Stimulated activated CD8-positive, alpha-beta memory T cell treated with anti-CD3 and anti-CD28 coated beads, Interleukin-15, amount 100 ng/mL, for 1 hour (primary cell): ENCODE data around the gene UNC50.
"Not testable (repeated sequence)": the region's sequence is repeated elsewhere in the genome, so short reads cannot be mapped to it uniquely, and the experiment has no call there.

ENCODE experiments used
- DNase-seq: peaks from one replicate; pipeline ENCODE4 v3.0.0-alpha.2; 2020; ENCODE audit warnings: low read depth

The UNC50 gene

DNA sequence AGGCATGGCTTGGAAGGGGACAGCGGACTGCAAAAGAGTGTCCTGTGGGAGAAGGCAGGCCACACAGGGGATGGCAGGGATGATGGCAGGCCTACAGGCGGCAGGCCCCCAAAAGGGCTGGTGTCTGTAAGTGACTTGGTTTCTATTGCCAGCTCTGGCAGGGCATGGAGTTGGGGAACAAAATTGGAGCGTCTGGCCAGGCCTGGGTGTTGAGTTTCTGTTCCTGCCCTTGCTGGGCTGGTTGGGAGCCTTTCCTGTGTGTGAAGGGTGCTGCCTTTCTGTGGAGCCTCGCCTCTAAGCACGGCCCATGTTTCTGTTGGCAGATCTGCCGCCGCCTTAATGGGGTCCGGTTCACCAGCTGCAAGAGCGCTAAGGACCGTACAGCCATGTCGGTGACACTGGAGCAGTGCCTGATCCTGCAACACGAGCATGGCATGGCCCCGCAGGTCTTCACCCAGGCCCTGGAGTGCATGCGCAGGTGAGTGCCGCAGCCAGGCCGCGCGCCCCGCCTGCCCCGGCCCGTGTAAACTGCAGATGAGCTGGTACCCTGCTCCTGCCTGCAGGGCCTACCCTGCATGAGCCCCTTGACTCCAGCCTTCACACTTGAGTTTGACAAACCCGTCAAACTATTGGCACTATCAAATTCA, 31.6 kb upstream of the UNC50 start:
- no peak for DNase-seq

DNA sequence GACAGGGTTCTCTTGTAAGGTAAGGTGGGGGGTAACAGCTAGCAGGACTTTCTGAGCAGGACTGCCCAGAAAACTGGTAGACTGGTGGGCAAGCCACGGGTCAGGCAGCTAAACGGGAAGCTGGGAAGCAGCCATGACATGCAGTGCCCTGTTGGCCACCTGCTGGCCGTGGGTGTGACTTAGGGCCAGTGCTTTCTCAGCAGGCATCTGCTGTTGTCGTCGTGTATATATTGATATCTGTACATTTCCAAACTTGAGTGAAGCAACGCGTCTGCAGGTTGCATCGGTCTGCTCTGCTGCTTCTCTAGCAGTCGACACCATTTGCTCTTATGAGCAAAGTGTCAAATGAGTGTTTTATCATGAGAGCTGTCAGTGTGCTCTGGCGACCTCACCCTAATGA, 31.1 kb upstream of the UNC50 start:
- no peak for DNase-seq

GRCh38 chr2:98578231-98578630, 30.2 kb upstream of the UNC50 start:
- DNase-seq, result no peak

- DNase-seq, result no peak
Observed at GRCh38 chr2:98579926-98580325, 28.5 kb upstream of the UNC50 start.

DNA sequence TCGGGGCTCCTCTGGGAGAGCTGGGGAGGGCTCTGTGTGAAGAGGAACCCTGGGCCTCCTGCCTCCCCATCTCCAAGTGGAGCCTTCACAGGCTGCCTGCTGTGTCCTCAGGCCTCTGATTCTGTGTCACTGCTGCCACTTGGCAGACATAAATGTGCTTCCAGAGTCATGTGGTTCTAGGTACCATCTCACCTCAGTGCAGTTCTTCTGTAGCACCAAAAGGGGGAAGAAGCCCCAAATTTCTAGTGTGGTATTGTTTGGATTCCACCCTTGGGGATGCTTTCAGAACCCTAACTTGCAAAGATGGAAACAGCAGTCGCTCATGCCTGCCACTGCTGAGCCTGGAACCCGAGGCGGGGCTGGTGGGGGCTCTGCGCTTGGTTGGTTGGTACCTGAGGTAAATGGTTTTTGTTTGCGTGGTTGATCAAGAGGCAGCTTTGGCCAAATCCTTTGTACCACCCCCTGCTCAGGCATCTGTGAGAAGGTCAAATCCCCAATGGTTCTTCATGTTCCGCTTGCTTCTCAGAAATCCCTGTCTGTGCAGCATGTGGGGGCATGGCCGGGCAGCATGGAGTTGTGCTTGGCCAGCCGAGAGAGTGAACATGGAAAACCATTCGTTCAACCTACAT, 27.6 kb upstream of the UNC50 start:
- no peak for DNase-seq

GRCh38 chr2:98582523-98582922, 25.9 kb upstream of the UNC50 start:
- no peak for DNase-seq

GRCh38 chr2:98583276-98583675, 25.1 kb upstream of the UNC50 start:
- no peak for DNase-seq

DNA sequence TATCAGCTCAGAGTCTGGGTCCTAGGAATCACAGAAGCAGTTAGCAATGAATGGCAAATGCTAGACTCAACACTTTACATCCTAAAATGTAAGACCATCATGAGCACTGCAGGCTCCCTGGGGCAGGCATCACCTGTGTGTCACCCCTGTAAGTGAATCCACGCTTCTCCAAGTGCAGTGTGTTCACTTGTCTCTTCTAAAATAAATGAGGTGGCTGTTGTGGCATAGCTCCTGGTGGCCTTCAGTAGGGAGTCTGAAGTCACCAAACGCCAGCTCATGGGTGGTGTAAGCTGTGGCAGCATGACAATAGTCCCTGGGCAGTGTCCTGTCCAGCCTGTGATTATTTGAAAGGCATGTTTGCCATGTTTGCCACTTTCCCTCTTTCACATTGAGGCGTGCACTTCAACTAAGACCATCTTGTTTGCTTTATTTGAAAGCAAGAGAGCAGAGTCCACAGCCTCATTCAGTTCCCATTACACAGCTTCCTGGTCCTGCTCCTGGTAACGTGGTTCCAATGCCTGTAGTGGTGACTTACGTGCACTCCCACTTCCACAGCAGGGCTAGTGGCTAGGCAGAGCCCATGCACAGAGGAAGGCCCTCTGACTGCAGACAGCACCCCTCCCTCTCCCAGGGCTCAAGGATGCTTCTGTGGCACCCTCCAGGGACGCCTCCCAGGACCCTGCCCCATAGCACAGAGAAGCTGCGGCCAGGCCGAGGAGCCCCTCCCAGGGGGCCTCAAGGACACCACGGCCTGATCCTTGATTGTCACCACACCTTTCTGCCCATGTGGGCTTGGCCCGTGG, 24.4 kb upstream of the UNC50 start:
- no peak for DNase-seq

GRCh38 chr2:98585386-98585785, 23.0 kb upstream of the UNC50 start:
- no peak for DNase-seq

GRCh38 chr2:98586551-98587140, 21.7 kb upstream of the UNC50 start:
- DNase-seq, result no peak

GRCh38 chr2:98588880-98589431, 19.4 kb upstream of the UNC50 start:
- no peak for DNase-seq

DNA sequence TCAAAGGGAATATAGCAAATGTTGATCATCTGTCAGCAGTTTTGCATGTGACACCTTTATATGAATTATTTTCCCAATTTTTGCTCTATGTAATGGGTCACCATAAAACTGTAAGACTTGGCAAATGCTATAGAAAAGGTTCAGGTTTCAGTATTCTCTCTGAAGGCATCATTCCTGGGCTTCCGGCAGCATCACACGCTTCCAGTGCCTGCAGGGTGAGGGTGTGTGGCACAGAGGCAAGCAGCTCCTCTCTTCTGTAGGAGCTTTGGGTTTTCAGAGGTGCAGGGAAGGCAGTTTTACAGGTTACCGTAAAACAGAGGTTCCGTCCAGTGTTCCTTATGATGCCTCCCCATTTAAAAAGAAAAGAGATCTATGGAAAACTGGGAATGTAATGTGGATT, 18.9 kb upstream of the UNC50 start:
- no peak for DNase-seq

DNA sequence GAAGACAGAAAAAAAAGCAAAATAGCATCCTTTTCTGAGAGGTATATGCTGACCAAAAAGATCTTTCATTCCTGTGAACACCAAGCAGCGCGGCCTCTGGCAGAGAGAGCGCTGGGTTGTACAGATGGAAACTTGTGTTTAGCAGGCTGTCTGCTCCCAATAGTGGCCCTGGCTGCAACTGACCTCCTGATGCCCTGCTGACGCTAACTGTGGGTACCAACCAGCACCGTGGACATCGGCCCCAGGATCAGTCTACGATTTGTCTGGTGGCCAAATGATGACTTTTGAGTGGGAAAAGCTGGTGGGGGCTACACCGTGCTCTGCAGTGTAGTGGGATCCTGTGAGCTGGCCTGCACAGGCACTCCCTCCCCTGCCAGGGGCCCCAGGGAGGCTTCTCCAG, 15.8 kb upstream of the UNC50 start:
- DNase-seq, result no peak

GRCh38 chr2:98594665-98595064, 13.7 kb upstream of the UNC50 start:
- not testable (repeated sequence) for DNase-seq

DNA sequence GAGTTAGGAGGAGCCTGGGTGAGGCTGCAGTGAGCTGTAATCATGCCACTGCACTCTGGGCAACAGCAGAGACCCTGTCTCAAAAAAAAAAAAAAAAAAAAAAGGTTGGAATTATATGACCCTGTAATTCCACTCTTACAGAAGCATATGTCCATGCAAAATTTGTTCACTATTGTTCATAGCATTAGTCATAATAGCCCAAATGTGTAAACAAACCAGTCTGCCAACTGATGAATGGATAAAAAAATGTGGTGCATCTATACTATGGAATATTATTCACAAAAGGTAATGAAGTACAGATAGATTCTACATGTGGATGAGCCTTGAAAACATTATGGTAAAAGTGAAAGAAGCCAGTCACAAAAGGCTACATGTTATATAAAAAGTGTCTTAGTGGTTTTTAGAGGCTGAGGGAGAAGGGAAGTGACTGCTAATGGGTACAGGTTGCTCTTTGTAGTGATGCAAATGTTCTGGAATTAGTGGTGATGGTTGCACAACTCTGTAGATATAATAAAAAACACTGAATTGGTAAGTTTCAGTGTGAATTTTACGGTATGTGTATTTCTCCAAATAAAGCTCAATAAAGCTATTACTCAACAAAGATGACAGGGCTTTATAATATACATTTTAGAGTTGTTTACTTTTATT, 9.5 kb upstream of the UNC50 start:
- DNase-seq, result no peak

GRCh38 chr2:98601532-98602132, 6.8 kb upstream of the UNC50 start:
- DNase-seq, result no peak

DNA sequence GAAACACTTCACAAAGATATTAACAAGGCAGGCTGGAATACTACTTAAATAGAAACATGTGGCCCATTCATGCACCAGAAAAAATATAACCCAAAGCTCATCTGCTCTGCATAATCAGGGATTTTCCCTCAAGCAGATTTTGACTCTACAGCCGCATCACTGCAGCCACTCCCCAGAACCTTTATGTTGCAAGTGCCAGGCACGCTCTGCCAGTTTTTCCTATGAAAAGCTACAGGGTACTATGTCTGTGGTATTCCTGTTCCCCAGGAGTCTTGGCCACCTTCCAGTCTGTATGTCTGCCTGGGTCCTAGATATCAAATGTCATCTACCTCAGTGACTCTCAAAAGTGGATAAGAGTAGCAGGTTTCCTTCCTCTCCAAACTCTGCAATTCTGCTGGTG, 3.8 kb upstream of the UNC50 start:
- no peak for DNase-seq

DNA sequence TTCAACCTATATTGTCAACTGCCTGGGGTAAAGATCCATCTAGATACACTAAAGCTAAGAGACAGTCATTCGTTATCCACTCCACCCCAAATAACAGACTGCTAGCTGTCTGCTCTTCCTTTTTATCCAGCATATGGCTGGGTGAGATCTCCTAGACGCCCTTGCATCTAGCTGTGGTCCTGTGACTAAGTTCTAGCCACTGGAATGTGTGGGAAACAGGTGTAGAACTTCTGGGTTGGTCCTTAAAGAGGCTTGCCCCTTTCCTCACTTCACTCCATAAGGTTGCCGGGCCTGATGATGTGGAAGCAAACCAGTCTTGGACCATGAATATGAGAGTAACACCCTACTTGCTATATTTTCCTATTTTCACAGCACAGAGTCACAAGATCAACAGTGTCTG, 3.3 kb upstream of the UNC50 start:
- no peak for DNase-seq

DNA sequence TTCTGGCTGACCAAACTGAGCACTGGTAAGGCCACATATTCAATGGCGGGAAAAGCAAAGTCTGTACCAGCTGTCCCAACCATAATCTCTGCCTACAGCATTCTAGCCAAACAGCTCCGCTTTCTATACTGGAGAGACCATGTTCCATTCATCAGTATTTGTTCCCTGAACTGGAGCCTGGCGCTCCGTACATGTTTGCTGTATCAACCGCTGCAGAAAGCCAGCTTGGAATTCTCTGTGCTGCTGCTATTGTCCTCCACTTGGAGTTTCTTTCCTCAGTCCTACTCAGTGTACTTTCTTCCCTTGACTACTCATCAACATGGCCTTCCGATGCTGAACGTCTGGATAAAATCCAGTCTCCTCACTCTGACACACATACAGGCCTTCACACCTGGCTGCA, 2.0 kb upstream of the UNC50 start:
- no peak for DNase-seq

- no peak for DNase-seq
Observed at GRCh38 chr2:98607104-98607503, 1.3 kb upstream of the UNC50 start.

DNA sequence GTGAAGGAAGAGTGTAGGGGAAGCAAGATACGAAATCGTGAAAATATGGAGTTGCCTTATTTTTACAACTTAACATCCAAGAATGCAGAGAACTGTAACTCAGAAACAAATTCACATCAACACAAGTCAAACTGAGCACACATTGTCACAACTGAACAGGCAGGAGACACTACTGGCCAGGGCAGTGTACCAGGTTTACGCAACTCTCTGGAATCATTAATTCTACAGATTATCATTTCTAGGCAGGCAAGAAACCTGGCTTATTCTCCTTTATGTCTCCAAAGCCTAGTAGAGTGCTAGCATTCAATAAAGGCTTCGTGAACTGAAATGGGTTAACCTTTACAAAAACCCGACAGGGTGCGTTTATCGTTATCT, 661 bp upstream of the UNC50 start:
- no peak for DNase-seq
